Central memory CD8-positive, alpha-beta T cell (primary cell): ENCODE data around the gene TTLL8.

Experiments
- ATAC-seq: fragments of 150-1000 bp; cut with Tn5 transposase; replicated peaks from 2 replicates; pipeline ENCODE4 v1.10.0; 2022; ENCODE audit warnings: mild to moderate bottlenecking, moderate FRiP score, moderate number of reproducible peaks; ENCODE audit not compliant: poor library complexity, severe bottlenecking; ENCODE audit errors: extremely low read depth
- DNase-seq, 2 donors: peaks; one replicate each; pipeline ENCODE4 v3.0.0; 2021; ENCODE audit warnings: low spot score in 2 of 2
- H3K27ac Mint-ChIP-seq: one replicate; pipeline ENCODE4 v1.8.0; 2022; ENCODE audit warnings: low read depth, mild to moderate bottlenecking, moderate library complexity, mixed read lengths
- H3K27me3 Mint-ChIP-seq: one replicate; pipeline ENCODE4 v1.8.0; 2022; ENCODE audit warnings: mixed read lengths
- H3K36me3 Mint-ChIP-seq: one replicate; pipeline ENCODE4 v1.8.0; 2022; ENCODE audit warnings: mild to moderate bottlenecking, moderate library complexity, mixed read lengths; ENCODE audit not compliant: insufficient read depth
- H3K4me1 Mint-ChIP-seq: one replicate; pipeline ENCODE4 v1.8.0; 2022; ENCODE audit warnings: mixed read lengths
- H3K4me3 Mint-ChIP-seq: one replicate; pipeline ENCODE4 v1.8.0; 2022; ENCODE audit warnings: mild to moderate bottlenecking, moderate library complexity, mixed read lengths
- H3K9me3 Mint-ChIP-seq: one replicate; pipeline ENCODE4 v1.8.0; 2022; ENCODE audit warnings: mixed read lengths

Gene TTLL8

GRCh38 chr22:50058061-50058905, at the start of gene TTLL8:
Gene TTLL8 (minus strand): TSS chr22:50058298.
- ATAC-seq = no peak
- Mint-ChIP-seq H3K4me1 (no peaks in the 10 kb centered on the region), H3K4me3 (no peak within 1 kb of the TSS)

GRCh38 chr22:50107529-50107928, 49.4 kb upstream of the TTLL8 start:
- Mint-ChIP-seq H3K4me1 (no peaks in the 10 kb centered on the region), H3K4me3 (no peak overlapping the region), H3K9me3 (no peaks in the 10 kb centered on the region), H3K27me3 (peaks cover 15% of the 10 kb centered on the region), H3K27ac (no peak overlapping the region), H3K36me3 (no peaks in the 10 kb centered on the region)
- DNase-seq (no peak), ATAC-seq (no peak)

More at GRCh38 chr22:50058061-50058905, at the start of gene TTLL8:
- no peaks in the 10 kb centered on the region for H3K36me3 Mint-ChIP-seq
- H3K9me3 Mint-ChIP-seq = no peaks in the 10 kb centered on the region
- H3K27me3 Mint-ChIP-seq = peaks cover 37% of the 10 kb centered on the region
- H3K27ac Mint-ChIP-seq = no peak within 1 kb of the TSS
- no peak for DNase-seq

GRCh38 chr22:50105208-50106100, 47.4 kb upstream of the TTLL8 start:
- Mint-ChIP-seq H3K27ac (no peak overlapping the region), H3K9me3 (no peaks in the 10 kb centered on the region), H3K36me3 (no peaks in the 10 kb centered on the region), H3K4me1 (no peaks in the 10 kb centered on the region), H3K27me3 (peaks cover 23% of the 10 kb centered on the region), H3K4me3 (no peak overlapping the region)
- no peak for DNase-seq
- ATAC-seq = no peak

GRCh38 chr22:50104141-50104544, 46.0 kb upstream of the TTLL8 start:
- Mint-ChIP-seq H3K4me1 (no peaks in the 10 kb centered on the region), H3K4me3 (no peak overlapping the region), H3K27ac (no peak overlapping the region), H3K9me3 (no peaks in the 10 kb centered on the region), H3K27me3 (peaks cover 37% of the 10 kb centered on the region), H3K36me3 (no peaks in the 10 kb centered on the region)
- DNase-seq (no peak), ATAC-seq (no peak)

GRCh38 chr22:50102946-50103345, 44.8 kb upstream of the TTLL8 start:
- H3K27ac Mint-ChIP-seq = no peak overlapping the region
- no peak overlapping the region for H3K4me3 Mint-ChIP-seq
- H3K4me1 Mint-ChIP-seq = no peaks in the 10 kb centered on the region
- no peak for DNase-seq
- H3K36me3 Mint-ChIP-seq = no peaks in the 10 kb centered on the region
- peaks cover 40% of the 10 kb centered on the region for H3K27me3 Mint-ChIP-seq
- ATAC-seq = no peak
- H3K9me3 Mint-ChIP-seq = no peaks in the 10 kb centered on the region

- Mint-ChIP-seq H3K4me3 (no peak overlapping the region), H3K36me3 (no peaks in the 10 kb centered on the region), H3K27ac (no peak overlapping the region), H3K9me3 (no peaks in the 10 kb centered on the region), H3K4me1 (no peaks in the 10 kb centered on the region), H3K27me3 (peaks cover 45% of the 10 kb centered on the region)
- DNase-seq = no peak
- ATAC-seq = no peak
These were observed 43.9 kb upstream of the TTLL8 start for GRCh38 chr22:50101870-50102565.

GRCh38 chr22:50098052-50098451, 40.0 kb upstream of the TTLL8 start:
- no peaks in the 10 kb centered on the region for H3K9me3 Mint-ChIP-seq
- H3K27ac Mint-ChIP-seq = no peak overlapping the region
- H3K4me1 Mint-ChIP-seq = no peaks in the 10 kb centered on the region
- ATAC-seq (no peak), DNase-seq (no peak)
- H3K4me3 Mint-ChIP-seq = no peak overlapping the region
- no peaks in the 10 kb centered on the region for H3K36me3 Mint-ChIP-seq
- peaks cover 55% of the 10 kb centered on the region for H3K27me3 Mint-ChIP-seq

- no peaks in the 10 kb centered on the region for H3K4me1 Mint-ChIP-seq
- no peak overlapping the region for H3K27ac Mint-ChIP-seq
- no peak for ATAC-seq
- H3K4me3 Mint-ChIP-seq = no peak overlapping the region
- no peaks in the 10 kb centered on the region for H3K9me3 Mint-ChIP-seq
- H3K36me3 Mint-ChIP-seq = no peaks in the 10 kb centered on the region
- DNase-seq = no peak
- peaks cover 16% of the 10 kb centered on the region for H3K27me3 Mint-ChIP-seq
These were observed 34.2 kb upstream of the TTLL8 start for GRCh38 chr22:50092342-50092741.

GRCh38 chr22:50091092-50091768, 33.1 kb upstream of the TTLL8 start:
- no peak overlapping the region for H3K27ac Mint-ChIP-seq
- H3K9me3 Mint-ChIP-seq = no peaks in the 10 kb centered on the region
- H3K36me3 Mint-ChIP-seq = no peaks in the 10 kb centered on the region
- ATAC-seq (no peak), DNase-seq (no peak)
- no peaks in the 10 kb centered on the region for H3K4me1 Mint-ChIP-seq
- no peak overlapping the region for H3K4me3 Mint-ChIP-seq
- H3K27me3 Mint-ChIP-seq = peaks cover 16% of the 10 kb centered on the region

- peaks cover 14% of the 10 kb centered on the region for H3K27me3 Mint-ChIP-seq
- no peaks in the 10 kb centered on the region for H3K36me3 Mint-ChIP-seq
- no peak for DNase-seq
- H3K4me3 Mint-ChIP-seq = no peak overlapping the region
- H3K4me1 Mint-ChIP-seq = no peaks in the 10 kb centered on the region
- ATAC-seq = no peak
- no peaks in the 10 kb centered on the region for H3K9me3 Mint-ChIP-seq
- no peak overlapping the region for H3K27ac Mint-ChIP-seq
These were observed 32.3 kb upstream of the TTLL8 start for GRCh38 chr22:50090412-50090714.

- H3K27ac Mint-ChIP-seq = no peak within 1 kb of the TSS
- ATAC-seq = no peak
- peaks cover 9% of the 10 kb centered on the region for H3K27me3 Mint-ChIP-seq
- H3K4me3 Mint-ChIP-seq = no peak within 1 kb of the TSS
- DNase-seq = no peak
- peaks cover 1% of the 10 kb centered on the region for H3K36me3 Mint-ChIP-seq
- no peaks in the 10 kb centered on the region for H3K9me3 Mint-ChIP-seq
- no peaks in the 10 kb centered on the region for H3K4me1 Mint-ChIP-seq
These were observed 31.7 kb upstream of the TTLL8 start, which contains the start of gene MOV10L1 for GRCh38 chr22:50089682-50090411. Gene MOV10L1 (plus strand): TSS chr22:50090006. CDS start chr22:50090089, 83 bp downstream.
